GM19238 (cell line): ENCODE data around the gene FGR.

ENCODE experiments used
- DNase-seq: peaks from one replicate; pipeline ENCODE4 v3.0.0; 2011; ENCODE audit warnings: low spot score; ENCODE audit not compliant: insufficient read length

FGR gene

GRCh38 chr1:27617420-27617819 lies 17.6 kb downstream of the FGR start:
- DNase-seq, result no peak

- DNase-seq, result no peak
These were observed 18.5 kb downstream of the FGR start for GRCh38 chr1:27616441-27616840.

- no peak for DNase-seq
These were observed 19.4 kb downstream of the FGR start for GRCh38 chr1:27615346-27616192.

- no peak for DNase-seq
These were observed 20.2 kb downstream of the FGR start for GRCh38 chr1:27614625-27615344.

- no peak for DNase-seq
These were observed 20.9 kb downstream of the FGR start for GRCh38 chr1:27614043-27614624.

GRCh38 chr1:27612718-27613117 lies 22.3 kb downstream of the FGR start:
- DNase-seq, result no peak

GRCh38 chr1:27611450-27611849 lies 23.5 kb downstream of the FGR start:
- no peak for DNase-seq

- no peak for DNase-seq
These were observed 25.3 kb downstream of the FGR start for GRCh38 chr1:27609618-27610240.

GRCh38 chr1:27609210-27609555 lies 25.8 kb downstream of the FGR start:
- DNase-seq, result no peak

- DNase-seq, result no peak
These were observed 27.7 kb downstream of the FGR start for GRCh38 chr1:27607239-27607804.

- DNase-seq, result no peak
These were observed 28.2 kb downstream of the FGR start for GRCh38 chr1:27606708-27607238.

GRCh38 chr1:27605796-27606707 lies 28.9 kb downstream of the FGR start:
- no peak for DNase-seq

- DNase-seq, result no peak
These were observed 29.7 kb downstream of the FGR start for GRCh38 chr1:27605300-27605766.

GRCh38 chr1:27604579-27605299 lies 30.2 kb downstream of the FGR start:
- no peak for DNase-seq

GRCh38 chr1:27603681-27604578 lies 31.1 kb downstream of the FGR start, which contains the start of gene AHDC1:
TSS of gene AHDC1 (minus strand) at chr1:27604144. CDS start at chr1:27552115, 52,029 bp downstream.
- peak; percentile 97 for DNase-seq

GRCh38 chr1:27603309-27603680 lies 31.7 kb downstream of the FGR start:
- DNase-seq, result peak; percentile 65

- peak; percentile 51 for DNase-seq
These were observed 32.3 kb downstream of the FGR start for GRCh38 chr1:27602462-27603308.
